Stimulated activated CD4-positive, alpha-beta T cell treated with anti-CD3 and anti-CD28 coated beads, Interleukin-2, amount 100 ng/mL, for 4 hours (primary cell): Measurements from ENCODE around the gene RIMBP2.

ENCODE experiments used
- DNase-seq: peaks from one replicate; pipeline ENCODE4 v3.0.0-alpha.2; 2020; ENCODE audit warnings: low read depth

RIMBP2 gene

GRCh38 chr12:130737731-130738130 is 21.6 kb upstream of the RIMBP2 start:
- no peak for DNase-seq

- no peak for DNase-seq
These were observed 13.2 kb upstream of the RIMBP2 start for GRCh38 chr12:130729344-130729743.

GRCh38 chr12:130728158-130729058 is 12.3 kb upstream of the RIMBP2 start:
- DNase-seq = no peak

GRCh38 chr12:130719263-130719859 is 3.3 kb upstream of the RIMBP2 start:
- DNase-seq = no peak

- no peak for DNase-seq
These were observed 1.7 kb upstream of the RIMBP2 start for GRCh38 chr12:130717752-130718151.

GRCh38 chr12:130716969-130717366 is 869 bp upstream of the RIMBP2 start:
- no peak for DNase-seq

GRCh38 chr12:130715150-130715997 is 725 bp downstream of the RIMBP2 start:
- DNase-seq = no peak

- no peak for DNase-seq
These were observed 1.4 kb downstream of the RIMBP2 start for GRCh38 chr12:130714591-130715149.

GRCh38 chr12:130714091-130714590 is 2.0 kb downstream of the RIMBP2 start:
- DNase-seq = no peak

- no peak for DNase-seq
These were observed 2.5 kb downstream of the RIMBP2 start for GRCh38 chr12:130713581-130713991.

GRCh38 chr12:130712346-130713065 is 3.6 kb downstream of the RIMBP2 start:
- no peak for DNase-seq

- DNase-seq = no peak
These were observed 4.3 kb downstream of the RIMBP2 start for GRCh38 chr12:130711756-130712155.

- DNase-seq = no peak
These were observed 5.4 kb downstream of the RIMBP2 start for GRCh38 chr12:130710733-130711080.

- no peak for DNase-seq
These were observed 5.9 kb downstream of the RIMBP2 start for GRCh38 chr12:130709971-130710732.

- DNase-seq = no peak
These were observed 6.7 kb downstream of the RIMBP2 start for GRCh38 chr12:130709151-130709970.

GRCh38 chr12:130708648-130709047 is 7.5 kb downstream of the RIMBP2 start:
- no peak for DNase-seq

- no peak for DNase-seq
These were observed 8.6 kb downstream of the RIMBP2 start for GRCh38 chr12:130707571-130707891.

- DNase-seq = no peak
These were observed 9.1 kb downstream of the RIMBP2 start for GRCh38 chr12:130706885-130707570.

- DNase-seq = no peak
These were observed 9.8 kb downstream of the RIMBP2 start for GRCh38 chr12:130706311-130706710.
